NOMO-1 (cell line): ENCODE data around the gene ACAP1.
A peak's percentile ranks its signal among the peaks of the same experiment; 100 is the strongest.
"Not testable (repeated sequence)": the region's sequence is repeated elsewhere in the genome, so short reads cannot be mapped to it uniquely, and the experiment has no call there.

Experiments
- DNase-seq, 2 experiments: peaks; one replicate each; lab custom pipeline; 2025; ENCODE audit not compliant: unreplicated experiment in 2 of 2; lab: John Stamatoyannopoulos, UW

ACAP1 gene

DNA sequence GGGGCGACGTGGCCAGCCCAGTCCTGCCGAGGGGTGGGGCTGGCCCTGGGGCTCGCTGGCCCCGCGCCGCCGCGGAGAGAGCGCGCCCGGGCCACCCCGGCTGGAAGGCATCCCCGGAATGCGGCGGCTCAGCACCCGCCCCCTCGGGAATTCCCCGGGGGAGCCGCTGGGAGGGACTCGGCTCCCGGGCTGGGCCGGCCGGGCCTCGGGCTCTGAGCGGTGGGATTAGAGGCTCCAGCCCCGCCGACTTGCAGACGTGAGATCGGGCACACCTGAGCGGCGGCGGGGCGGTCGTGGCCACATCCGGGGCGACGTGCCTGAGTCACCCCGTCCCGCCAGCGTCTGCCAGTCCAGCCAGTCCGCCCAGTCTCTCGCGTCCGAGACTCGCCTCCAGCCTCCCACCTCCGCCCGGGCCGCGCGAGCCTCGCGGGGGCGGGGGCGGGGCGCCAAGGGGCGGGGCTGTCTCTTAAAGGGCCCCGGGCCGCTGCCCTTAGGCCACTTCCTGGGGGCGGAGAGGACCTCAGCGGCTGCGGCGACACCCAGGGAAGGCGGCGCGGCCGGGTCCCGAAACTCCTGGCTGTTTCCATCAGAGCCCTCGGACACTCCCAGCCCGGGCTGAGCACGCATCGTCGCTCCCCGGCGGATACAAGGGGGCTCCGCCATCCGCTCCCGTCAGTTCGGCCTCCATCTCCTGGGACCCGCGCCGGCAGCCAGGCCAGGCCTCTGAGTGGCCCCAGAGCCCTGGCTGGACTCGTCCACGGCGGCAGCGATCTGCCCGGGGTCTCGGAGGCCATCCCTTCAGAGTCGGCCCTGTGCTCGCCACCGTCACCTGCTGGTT, 15.6 kb downstream of the ACAP1 start, which contains the start of gene KCTD11:
Gene KCTD11 (plus strand): TSS at position 498 of the 838 bp plus-strand sequence.
- DNase-seq, result peak in 1 of 2 experiments; percentile 31

DNA sequence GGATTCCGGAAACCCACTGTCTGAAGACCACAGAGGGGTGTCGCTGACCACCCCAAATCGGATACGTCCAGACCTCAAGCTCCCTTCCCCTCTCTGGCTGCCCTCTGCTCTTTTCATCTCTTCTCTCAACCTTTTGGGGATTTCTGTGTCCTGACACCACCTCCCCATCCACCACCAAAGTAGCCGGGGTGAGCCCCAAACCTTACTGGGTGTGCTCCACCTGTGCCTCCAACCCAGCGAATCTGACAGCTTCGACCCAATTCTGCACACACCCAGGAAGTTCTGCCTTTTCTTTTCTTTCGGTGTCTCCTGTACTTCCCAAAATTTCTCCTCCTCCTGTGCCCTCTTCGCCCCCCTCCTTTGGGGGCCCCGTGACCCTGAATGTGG, 16.2 kb downstream of the ACAP1 start:
- DNase-seq, result no peak

GRCh38 chr17:7352910-7353635, 16.7 kb downstream of the ACAP1 start:
- DNase-seq, result no peak

DNA sequence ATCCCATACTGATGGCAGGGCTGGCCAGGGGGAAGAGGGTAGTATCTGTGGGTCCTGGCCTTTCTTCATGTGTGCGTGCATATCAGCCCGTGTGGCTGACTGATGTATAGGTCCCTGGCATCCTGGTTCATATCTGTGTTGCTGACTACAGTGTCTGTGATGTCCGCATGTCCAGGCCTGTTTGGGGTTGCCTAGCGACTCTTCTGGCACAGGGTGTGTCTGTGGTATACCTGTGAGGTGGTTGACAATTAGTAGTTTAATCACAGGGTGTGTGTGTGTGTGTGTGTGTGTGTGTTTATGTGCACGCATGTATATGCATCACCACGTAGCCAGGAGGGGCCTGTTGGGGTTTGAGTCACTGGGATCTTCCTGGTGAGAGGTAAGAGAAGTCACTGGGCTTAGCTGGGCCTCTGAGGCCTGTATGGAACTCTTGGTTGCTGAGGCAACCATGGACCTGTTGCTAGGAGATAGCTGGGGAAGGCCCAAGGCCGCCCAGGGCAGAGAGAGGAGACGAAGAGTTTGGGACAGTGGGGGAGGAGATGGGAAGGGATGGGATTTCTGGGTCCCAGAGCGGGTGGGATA, 18.0 kb downstream of the ACAP1 start:
- no peak for DNase-seq

DNA sequence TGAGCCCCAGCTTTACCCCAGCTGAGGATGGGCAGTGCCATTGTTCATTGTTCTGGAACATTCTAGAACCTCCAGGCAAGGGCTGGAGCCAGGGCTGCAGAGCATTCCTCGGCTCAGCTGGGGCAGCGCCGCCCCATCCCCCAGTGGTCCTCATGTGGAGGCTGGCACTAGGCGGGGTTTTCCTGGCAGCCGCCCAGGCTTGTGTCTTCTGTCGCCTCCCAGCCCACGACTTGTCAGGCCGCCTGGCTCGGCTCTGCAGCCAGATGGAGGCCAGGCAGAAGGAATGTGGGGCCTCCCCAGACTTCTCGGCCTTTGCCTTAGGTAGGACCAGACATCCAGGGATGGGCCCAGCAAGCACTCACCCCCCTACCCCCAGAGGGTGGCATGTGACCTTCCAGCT, 18.7 kb downstream of the ACAP1 start, which contains the start of gene TMEM95:
Gene TMEM95 (plus strand): TSS at position 104 of the 400 bp plus-strand sequence. CDS start 49 bp downstream, at position 153.
- no peak for DNase-seq

GRCh38 chr17:7355573-7355972, 19.2 kb downstream of the ACAP1 start:
- no peak for DNase-seq

GRCh38 chr17:7356072-7356549, 19.8 kb downstream of the ACAP1 start:
- peak; percentile 54 to 56 for DNase-seq

DNA sequence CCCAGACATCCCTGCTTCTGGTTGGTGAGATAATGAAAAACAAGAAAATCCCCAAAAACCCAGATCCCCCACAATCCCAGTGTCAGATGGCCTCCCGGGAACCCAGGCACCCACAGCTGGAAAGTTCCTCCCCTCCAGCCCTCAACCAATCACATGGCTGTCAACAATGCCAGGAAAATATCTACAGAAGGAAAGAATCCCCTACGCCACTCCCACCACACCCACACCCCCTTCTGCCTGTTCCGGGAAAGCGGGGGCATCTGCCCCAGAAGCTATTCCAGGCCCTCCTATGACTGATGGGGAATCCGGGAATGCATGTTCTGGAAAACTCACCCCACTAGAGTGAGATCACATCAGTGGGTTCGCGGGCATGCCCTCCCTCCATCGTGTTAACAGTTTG, 20.4 kb downstream of the ACAP1 start:
- no peak for DNase-seq

- DNase-seq, result no peak
These were observed 21.1 kb downstream of the ACAP1 start for GRCh38 chr17:7357381-7357780.

DNA sequence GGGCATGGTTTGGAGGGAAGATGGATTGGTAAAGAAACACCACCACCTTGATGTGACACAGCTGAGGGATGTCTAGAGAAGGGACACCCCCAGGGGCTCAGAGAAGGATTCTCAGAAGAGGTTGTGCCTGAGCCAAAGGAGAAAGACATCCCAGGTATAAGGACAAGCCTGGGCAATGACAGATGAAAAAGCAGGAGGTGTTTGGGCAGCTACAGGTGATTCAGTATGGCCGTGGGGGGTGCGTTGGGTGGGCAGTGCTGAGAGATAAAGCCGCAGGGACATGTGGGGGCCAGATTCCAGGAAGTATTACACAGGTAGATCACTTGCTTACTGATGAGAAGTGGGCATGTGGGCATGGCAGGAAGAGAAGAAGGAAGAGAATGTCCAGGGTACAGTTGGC, 25.6 kb downstream of the ACAP1 start:
- no peak for DNase-seq

- no peak for DNase-seq
These were observed 27.0 kb downstream of the ACAP1 start for GRCh38 chr17:7363311-7363710.

GRCh38 chr17:7365963-7366362, 29.6 kb downstream of the ACAP1 start:
- DNase-seq, result not testable (repeated sequence)

GRCh38 chr17:7367083-7367482, 30.8 kb downstream of the ACAP1 start:
- DNase-seq, result no peak

GRCh38 chr17:7367918-7368598, 31.7 kb downstream of the ACAP1 start:
- no peak for DNase-seq

GRCh38 chr17:7368599-7368994, 32.3 kb downstream of the ACAP1 start:
- not testable (repeated sequence) for DNase-seq

DNA sequence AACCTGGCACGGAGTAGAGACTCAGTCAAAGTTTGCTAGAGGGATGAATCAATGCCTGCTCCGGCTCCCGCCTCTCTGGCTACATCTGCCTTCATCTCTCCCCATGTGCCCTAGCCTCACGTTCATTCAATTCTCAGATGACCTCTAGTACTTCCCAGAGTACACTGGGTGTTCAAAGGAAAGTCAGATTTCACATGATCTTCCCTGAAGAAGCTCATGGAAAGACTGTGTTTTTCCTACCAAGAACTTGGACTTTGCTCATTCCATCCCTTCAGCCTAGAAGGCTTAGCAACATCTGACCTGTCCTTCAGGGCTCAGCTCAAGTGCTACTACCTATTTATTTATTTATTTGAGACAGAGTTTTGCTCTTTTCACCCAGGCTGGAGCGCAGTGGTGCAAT, 33.5 kb downstream of the ACAP1 start:
- DNase-seq, result no peak

DNA sequence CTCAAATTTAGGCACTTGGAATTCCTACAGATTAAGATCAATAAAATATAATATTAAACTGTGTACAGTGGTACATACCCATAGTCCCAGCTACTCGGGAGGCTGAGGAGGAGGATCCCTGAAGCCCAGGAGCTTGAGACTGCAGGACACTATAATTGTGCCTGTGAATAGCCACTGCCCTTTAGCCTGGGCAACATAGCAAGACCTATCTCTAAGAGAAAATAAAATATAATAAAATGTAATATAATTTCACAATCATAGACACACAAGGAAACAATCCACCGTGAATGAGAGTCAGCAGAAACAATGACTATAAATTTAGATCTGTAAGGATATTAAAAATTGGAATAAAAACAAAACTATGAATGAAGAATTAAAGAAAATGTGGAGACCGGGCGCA, 34.5 kb downstream of the ACAP1 start:
- no peak for DNase-seq

DNA sequence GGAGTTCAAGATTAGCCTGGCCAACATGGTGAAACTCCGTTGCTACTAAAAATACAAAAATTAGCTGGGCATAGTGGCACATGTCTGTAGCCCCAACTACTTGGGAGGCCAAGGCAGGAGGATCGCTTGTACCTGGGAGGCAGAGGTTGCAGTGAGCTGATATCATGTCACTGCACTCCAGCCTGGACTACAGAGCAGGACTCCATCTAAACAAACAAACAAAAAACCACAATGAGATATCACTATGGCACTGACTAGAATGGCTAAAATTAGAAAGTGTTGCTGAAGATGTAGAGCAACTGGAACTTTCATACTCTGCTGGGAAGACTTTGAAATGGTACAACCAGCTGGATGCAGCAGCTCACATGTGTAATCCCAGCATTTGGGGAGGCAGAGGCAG, 38.0 kb downstream of the ACAP1 start:
- DNase-seq, result no peak

DNA sequence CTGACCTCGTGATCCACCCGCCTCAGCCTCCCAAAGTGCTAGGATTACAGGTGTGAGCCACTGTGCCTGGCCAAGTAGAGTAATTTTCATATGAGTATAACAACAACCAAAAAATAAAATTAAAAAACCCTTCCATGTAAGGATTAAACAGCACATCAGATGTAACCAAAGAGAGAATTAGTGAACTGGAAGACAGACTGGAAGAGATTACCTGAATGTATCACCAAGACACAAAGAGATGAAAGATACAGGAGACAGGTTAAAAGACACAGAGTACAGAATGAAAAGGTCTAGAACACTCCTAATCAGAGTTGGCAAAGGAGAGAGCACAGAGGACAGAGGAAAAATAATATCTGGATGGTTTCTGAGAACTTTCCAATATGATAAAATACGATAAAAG, 42.8 kb downstream of the ACAP1 start:
- DNase-seq, result no peak

DNA sequence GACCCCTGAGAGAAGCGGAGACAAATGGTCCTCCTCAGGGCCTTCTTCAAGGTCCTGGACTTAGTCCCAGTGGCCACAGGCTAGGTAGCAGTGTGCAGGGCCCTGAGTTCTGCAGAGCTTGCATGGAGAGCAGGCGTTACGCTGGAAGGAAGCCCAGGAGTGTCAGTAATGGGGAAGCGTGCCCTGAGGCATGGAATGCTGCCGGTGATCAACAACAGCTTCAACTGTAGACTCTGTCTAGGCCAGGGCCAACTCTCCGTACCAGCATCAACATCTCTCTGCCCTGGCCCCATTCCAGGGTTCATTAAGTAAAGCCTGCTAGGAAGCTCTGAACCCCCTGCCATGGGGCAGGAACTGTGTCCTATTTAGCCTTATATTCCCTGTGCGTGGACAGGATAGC, 44.0 kb downstream of the ACAP1 start:
- DNase-seq, result no peak
